GM18909 (cell line): Measurements from ENCODE around the gene CEP78.
"Not testable (repeated sequence)": the region's sequence is repeated elsewhere in the genome, so short reads cannot be mapped to it uniquely, and the experiment has no call there.

Experiments used
- ATAC-seq: cut with Tn5 transposase; IDR thresholded peaks from one replicate; pipeline ENCODE4 v1.9.1; 2021; ENCODE audit warnings: mild to moderate bottlenecking; ENCODE audit not compliant: unreplicated experiment, poor library complexity

CEP78 gene

GRCh38 chr9:78232471-78232870, 3.4 kb upstream of the CEP78 start:
- not testable (repeated sequence) for ATAC-seq

- ATAC-seq = no peak
Observed at GRCh38 chr9:78234810-78235209, 1.1 kb upstream of the CEP78 start.

GRCh38 chr9:78235256-78235761, 566 bp upstream of the CEP78 start:
- ATAC-seq = no peak

GRCh38 chr9:78236551-78236910, 656 bp downstream of the CEP78 start:
- peak; percentile 25 for ATAC-seq

DNA sequence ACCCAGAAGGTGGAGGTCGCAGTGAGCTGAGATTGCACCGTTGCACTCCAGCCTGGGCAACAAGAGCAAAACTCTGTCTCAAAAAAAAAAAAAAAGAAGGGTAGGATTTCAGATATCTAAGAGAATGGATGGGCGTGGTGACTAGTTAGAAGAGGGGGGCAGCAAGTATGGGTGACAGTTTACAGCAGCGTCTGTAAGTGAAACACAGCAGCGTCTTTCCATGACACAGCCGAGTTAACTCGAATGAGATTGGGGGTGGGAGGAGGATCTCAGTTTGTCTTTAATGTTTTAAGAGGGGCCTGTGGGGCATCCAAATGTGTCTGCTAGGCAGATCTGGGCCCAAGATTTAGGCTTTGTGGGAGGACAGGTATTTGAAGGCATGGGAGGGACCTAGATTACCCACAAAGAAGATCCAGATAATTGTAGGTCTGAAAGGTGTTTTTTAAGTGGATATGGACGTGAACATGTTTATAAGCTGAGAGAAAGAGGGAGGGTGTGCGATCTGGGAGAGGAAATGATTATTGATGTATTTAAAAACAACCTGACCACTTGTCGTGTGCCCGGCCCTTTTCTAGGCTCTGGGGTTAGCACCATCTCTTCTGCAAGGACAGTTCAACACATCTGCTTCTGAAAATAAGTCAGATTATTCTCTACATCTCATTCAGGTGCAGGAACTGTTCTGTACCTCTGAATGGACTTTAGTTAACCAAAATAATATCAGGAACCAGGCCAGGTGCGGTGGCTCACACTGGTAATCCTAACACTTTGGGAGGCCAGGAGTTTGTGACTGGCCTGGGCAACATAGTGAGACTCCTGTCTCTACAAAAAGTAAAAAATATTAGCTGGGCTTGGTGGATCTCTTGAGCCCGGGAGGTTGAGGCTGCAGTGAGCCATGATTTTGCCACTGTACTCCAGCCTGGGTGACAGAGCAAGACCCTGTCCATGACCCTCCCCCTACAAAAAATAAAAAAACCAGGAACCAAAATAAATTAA, 2.5 kb downstream of the CEP78 start:
- ATAC-seq = no peak

- no peak for ATAC-seq
Observed at GRCh38 chr9:78239506-78239905, 3.6 kb downstream of the CEP78 start.

DNA sequence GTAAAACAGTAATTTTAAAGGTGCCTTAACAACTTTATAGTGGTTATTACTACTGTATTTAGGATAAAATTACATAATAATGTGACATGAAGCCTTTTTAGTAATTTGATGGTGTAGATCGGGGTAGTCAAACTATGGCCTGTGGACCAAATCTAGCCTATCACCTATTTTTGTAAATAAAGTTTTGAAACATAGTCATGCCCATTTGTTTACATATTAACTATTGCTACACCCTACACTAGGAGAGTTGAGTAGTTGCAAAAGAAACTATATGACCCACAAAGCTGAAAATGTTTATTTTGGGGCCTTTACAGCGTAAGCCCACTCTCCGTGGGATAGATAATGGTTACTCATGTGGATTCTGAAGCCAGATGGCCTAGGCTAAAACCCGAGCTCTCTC, 6.2 kb downstream of the CEP78 start:
- no peak for ATAC-seq

DNA sequence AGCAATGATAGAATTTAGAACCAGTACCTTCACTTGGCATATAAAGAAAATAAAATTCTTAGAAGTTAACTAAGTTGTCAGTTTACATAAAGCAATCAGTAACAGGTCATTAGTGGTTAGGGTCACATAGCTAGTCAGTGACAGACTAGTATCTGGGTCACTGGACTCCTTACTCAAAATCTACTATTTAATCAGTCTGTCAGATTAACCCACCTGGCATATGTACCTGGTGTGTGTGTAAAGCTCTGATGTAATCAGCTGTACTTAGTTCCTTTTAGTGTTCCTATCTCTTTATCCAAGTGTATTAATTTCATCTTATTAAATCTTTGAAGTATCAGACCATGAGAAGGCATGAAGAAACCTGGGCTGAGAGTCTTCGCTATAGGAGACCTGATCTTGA, 7.3 kb downstream of the CEP78 start:
- ATAC-seq = no peak

DNA sequence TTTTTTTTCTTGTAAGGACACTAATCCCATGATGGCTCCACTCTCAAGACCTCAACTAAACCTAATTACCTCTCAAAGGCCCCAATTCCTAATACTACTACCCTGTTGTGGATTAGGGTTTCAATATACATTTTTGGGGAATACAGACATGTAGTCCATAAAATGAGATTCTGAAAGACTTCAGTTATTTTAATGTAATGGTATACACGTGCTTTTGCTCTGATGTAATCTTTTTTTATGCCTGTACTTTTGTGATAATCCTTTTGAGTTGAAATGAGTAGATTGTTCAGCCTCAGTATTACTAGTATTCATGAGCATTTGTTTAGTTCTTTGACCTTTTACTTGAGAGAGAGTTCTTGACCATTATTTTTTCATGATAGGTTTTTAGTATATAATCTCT, 9.5 kb downstream of the CEP78 start:
- ATAC-seq = no peak

- no peak for ATAC-seq
Observed at GRCh38 chr9:78248635-78249034, 12.8 kb downstream of the CEP78 start.

DNA sequence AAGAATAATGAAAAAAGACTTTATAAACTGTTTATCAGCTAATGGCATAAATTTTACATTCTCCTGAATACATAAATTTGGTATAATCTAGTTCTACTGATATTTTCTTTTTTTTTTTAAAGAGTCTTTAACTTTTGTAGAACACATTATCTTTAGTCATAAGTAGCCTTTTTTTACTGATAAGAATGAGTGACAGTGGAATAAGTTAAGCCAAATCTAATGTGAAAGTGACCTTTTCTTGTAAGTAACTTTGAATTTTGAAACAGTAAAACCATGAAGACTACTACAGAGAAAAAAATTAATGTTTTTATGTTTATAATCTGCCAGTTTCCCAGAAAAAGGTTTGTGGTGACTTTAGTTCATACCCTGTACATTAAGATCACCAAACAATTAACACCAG, 13.7 kb downstream of the CEP78 start:
- ATAC-seq = no peak

DNA sequence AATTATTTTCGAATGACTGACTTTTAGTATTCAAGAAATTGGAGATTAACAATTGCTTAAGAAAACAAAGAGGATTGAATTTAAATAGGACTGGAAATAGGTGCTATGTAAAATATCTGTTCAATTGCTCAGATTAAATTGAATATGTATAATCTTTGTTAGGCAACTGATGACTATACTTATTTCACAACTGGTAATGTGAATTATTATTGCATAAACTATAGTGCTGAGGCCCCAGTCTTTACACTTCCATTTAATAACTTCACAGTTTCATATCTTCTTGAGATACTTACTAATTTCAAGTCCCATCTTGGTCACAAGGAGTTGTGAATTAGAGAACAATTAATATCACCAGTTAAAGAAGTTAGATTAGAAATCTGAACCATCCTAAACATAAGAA, 16.7 kb downstream of the CEP78 start:
- no peak for ATAC-seq

DNA sequence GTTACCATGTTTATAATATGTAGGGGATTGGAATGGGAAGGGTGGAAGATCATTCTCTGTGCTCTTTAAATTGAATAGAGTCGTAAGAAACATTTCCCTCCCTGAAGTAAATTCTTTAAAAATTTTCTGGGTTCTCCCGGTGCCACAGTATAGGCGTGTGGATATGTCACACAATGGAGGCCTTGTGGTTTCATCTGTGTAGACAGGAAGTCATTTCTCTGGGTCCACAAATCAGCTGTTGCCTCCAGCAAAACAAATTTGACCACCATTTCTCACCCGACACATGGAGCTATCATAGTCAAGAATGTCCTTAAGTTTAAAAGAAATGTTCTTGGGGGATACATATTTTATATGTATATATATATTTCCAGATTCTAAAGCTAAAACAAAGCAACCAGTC, 17.4 kb downstream of the CEP78 start:
- no peak for ATAC-seq

DNA sequence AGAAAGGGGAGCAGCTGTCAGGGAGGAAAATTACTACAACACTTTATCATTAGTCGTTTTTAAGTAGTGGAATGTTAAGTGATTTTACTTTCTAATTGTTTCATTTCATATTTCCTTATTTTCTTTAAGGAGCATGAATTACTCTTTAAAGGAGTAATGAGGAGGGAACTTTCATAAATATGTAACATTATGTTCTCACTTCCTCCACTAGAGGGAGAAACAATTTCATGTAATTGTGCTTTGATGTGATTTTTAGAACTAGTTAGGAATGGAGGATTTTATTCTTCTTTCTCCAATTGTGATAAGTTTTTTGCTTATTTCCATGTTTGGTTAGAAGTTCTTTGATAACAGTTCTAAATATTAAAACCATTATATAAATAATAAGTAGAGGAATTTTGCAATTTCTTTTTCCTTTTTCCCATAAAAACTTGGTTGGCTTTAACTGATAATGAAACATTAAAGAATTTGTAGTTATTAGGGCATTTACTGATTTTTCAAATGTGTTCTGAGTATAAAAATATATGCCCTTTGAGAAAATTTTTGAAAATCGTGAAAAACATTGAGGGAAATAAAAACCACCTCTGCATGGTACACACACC, 25.6 kb downstream of the CEP78 start:
- ATAC-seq = peak; percentile 66

GRCh38 chr9:78262655-78263054, 26.8 kb downstream of the CEP78 start:
- ATAC-seq = no peak

DNA sequence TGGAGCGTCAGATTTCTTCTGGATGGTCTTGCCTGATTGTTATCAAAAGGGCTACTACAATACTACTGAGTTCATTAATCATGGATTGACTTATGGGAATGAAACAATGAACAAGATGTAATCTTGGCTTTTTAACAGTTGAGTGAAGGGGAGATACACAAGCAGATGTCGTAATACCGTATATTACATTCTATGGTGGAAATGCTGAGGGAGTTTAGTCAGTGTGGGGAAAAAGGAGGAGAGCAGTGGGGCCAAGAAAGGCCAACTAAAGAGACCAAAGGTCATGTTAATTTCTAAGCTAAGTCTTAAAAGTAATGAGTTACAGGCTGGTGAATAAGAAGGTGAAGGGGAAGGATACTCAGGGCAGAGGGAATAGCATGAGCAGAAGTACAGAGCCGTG, 32.0 kb downstream of the CEP78 start:
- no peak for ATAC-seq

DNA sequence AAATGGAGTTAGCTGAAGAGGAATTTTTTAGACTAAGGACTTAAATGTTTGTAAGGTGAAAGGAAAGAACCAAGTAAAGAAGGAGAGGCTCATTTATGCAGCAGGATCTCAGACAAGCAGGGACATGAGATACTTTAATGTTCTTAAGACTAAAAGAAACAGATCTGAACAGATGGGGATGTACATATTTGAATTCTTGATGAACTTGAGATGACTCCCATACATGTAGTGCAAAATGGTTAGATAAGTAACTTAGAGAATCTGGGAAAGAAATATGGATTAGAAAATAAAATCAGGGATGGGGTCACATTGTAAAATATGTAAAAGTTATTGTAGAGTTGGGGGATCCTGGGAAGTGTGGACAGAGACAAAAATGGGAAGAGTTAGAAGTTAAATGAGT, 33.9 kb downstream of the CEP78 start:
- ATAC-seq = no peak

- ATAC-seq = no peak
Observed at GRCh38 chr9:78272307-78272706, 36.4 kb downstream of the CEP78 start.

- ATAC-seq = no peak
Observed at GRCh38 chr9:78273761-78274160, 37.9 kb downstream of the CEP78 start.

GRCh38 chr9:78278177-78278777, 42.4 kb downstream of the CEP78 start:
- ATAC-seq = no peak

DNA sequence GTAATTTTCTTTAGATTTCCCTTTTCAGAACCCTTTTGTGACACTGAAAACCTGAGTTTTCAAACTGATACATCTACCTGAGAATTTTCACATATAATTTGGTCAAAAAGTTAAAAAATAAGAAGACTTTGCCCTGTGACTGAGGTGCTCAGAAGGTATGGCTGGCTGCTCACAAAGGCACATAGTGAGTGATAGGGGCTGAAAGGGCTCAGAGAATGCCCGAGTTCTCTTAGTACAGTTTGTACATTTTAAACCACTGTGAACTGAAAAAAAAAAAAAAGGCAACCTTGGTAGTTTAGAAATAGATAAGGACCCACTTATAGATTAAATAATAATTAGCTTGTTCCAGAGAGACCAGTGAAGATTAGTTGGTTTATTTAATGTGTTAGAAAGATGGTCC, 42.9 kb downstream of the CEP78 start:
- ATAC-seq = no peak
